Activated CD4-positive, alpha-beta T cell treated with anti-CD3 and anti-CD28 coated beads, Interleukin-10, Interleukin-2, amounts not matched to agents 100 ng/mL and 50 ng/mL, durations not matched to agents 16 hours and 8 hours (primary cell): ENCODE measurements around the gene PPP2R3B.
"Not testable (repeated sequence)": the region's sequence is repeated elsewhere in the genome, so short reads cannot be mapped to it uniquely, and the experiment has no call there.

Source experiments
- DNase-seq: peaks from one replicate; pipeline ENCODE4 v3.0.0-alpha.2; 2020

PPP2R3B gene, protein sequence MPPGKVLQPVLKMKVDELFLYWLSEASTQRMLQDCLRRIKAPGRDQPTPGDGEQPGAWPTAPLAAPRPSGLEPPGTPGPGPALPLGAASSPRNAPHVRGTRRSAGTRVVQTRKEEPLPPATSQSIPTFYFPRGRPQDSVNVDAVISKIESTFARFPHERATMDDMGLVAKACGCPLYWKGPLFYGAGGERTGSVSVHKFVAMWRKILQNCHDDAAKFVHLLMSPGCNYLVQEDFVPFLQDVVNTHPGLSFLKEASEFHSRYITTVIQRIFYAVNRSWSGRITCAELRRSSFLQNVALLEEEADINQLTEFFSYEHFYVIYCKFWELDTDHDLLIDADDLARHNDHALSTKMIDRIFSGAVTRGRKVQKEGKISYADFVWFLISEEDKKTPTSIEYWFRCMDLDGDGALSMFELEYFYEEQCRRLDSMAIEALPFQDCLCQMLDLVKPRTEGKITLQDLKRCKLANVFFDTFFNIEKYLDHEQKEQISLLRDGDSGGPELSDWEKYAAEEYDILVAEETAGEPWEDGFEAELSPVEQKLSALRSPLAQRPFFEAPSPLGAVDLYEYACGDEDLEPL

DNA sequence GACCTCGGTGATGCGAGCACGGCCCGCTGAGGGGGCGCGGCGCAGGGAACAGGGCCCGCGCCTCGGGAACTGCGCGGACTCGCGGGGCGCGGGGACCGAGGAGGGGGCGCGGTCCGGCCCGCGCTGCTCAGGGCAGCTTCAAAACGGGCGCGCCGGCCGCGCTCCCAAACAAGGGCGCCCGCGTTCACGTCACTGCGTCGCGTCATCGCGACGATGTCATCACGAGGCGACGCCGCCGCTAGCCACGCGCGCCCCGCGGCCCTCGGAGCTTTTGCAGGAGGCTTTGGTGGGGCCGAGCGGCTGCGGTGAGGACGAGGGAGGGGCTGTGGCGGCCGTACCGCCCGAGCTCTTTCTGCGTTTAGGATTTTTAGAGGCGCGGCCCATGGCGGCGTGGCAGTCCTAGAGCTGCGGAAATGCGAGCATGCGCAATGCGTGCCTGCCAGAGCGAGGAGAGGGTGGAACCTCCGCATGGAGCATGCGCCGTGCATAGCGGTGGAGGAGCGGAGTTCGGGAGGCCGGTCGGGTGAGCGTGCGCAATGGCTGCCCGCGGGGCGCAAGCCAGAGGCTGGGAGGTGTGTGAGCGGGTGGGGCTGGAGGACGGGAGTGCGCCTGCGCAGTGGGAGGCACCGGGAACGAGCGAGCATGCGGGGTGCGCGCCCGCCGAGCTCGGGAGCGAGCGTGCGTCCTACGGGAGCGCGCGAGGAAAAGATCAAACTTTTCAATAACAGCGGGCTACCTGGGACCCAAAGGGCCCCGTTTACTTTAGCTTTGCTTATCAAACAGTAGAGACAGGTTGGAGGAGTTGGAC lies at the start of gene PPP2R3B:
PPP2R3B (minus strand) TSS at position 140 of the 808 bp plus-strand sequence. CDS start 216 bp downstream, outside the sequence.
- peak; percentile 100 for DNase-seq

DNA sequence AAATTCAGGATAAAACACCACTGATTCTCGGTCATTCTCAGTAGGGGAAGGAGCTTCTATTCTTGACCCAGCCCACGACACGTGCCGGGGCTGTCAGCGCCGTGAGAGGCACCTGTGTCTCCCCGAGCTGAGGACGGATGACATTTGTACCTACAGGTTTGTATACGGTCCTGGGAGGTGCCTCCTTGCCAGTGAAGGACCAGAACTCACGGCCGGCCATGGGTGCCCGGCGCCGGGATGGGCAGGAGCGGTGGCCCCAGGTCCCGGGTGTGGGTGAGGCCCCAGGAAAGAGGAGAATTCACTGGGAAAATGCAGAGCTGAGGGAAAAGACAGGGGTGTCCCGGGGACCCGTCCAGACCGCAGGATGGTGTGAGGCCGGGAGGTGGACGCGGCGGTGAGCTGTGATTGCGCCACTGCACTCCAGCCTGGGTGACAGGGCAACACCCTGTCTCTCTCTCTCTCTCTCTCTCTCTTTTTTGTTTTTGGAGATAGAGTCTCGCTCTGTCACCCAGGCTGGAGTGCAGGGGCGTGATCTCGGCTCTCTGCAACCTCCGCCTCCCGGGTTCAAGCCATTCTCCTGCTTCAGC lies 48.9 kb upstream of the PPP2R3B start:
- DNase-seq, result no peak

- no peak for DNase-seq
Observed at GRCh38 chrX:434946-435345, 48.2 kb upstream of the PPP2R3B start.

DNA sequence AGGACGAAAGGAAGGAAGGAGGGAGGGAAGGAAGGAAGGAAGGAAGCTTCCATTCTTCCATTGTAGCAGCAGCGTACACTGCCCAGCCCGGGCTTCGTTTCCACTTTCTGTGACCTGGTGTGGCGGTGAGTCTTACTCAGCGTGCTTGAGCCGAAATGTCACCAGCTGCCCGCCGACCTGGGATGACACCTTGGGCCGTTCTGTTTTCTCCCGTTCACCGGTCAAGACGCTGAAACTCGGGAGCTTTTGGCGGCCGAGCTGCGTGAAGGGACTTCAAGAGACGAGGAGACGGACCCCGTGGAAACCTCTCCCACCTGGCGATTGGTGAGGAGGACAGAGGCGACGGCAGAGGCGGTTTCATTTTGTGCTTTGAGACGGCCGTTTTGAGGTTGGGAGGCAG lies 47.1 kb upstream of the PPP2R3B start:
- DNase-seq, result no peak

DNA sequence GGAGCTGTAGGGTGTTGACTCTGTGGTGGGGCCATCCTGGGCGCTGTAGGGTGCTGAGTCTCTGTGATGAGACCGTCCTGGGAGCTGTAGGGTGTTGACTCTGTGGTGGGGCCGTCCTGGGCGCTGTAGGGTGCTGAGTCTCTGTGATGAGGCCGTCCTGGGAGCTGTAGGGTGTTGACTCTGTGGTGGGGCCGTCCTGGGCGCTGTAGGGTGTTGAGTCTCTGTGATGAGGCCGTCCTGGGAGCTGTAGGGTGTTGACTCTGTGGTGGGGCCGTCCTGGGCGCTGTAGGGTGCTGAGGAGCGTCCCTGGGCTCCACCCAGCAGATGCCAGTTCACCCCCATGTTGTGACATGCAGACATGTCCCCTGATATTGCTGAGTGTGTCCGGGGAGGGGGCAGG lies 46.0 kb upstream of the PPP2R3B start:
- DNase-seq, result not testable (repeated sequence)

- DNase-seq, result no peak
Observed at GRCh38 chrX:431492-432111, 44.9 kb upstream of the PPP2R3B start.

DNA sequence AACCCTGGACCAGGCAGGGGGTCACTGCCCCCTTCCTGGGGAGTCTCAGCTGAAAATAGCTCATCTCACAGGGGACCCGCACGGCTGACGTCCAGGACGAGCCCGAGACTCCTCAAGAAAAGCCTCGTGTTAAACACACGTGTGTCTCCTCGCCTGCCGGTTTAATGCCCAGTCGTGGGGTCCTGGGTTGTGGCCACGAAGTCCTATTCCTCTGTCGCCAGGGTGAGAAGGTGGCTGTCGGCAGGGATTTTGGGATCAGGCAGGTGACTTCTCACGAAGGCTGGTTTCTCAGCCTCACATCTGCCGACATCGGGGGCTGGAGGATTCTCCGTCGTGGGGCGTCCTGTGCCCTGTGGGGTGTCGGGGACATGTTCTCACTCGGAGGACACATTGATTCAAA lies 44.3 kb upstream of the PPP2R3B start:
- DNase-seq, result no peak

- DNase-seq, result no peak
Observed at GRCh38 chrX:429266-429825, 42.6 kb upstream of the PPP2R3B start.

GRCh38 chrX:427812-428725 lies 41.4 kb upstream of the PPP2R3B start:
- peak; percentile 29 for DNase-seq

DNA sequence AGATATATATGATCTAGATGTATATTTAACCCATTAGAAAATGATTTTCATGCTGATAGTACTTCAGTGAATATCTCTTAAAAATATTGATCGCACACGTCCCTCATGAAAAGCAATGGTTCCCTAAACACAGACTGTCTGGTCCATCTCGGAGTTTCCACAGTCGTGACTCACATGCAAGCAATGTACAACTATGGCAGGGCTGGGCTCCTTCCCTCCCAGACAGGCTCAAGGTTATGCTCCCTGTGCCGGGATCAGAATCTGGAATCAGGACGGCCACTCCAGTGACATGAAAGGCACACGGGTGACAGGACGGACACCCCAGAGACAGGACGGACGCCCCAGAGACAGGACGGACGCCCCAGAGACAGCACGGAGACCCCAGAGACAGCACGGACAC lies 40.2 kb upstream of the PPP2R3B start:
- no peak for DNase-seq

DNA sequence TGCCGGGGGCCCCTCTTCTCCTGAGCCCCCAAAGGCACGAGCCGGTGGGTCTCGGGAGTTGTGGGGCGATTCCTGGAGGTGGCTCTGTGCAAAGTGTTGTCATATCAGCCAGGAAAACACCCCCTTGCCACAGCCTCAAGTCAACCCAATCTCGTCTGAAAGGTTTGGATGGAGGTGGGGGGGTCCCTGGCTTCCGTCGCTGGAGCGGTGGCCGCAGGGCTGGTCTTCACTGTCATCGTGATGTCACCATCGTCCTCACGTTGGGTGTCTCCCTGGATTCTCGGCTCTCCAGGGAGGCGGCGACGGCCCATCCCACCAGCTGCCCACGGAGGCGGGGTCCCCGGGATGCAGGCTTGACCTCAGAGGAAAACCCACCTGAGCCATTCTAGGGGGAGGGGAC lies 38.3 kb upstream of the PPP2R3B start:
- DNase-seq, result no peak

- DNase-seq, result no peak
Observed at GRCh38 chrX:421646-422391, 35.1 kb upstream of the PPP2R3B start.

- DNase-seq, result no peak
Observed at GRCh38 chrX:420496-421223, 34.0 kb upstream of the PPP2R3B start.

- DNase-seq, result no peak
Observed at GRCh38 chrX:418927-419729, 32.4 kb upstream of the PPP2R3B start.

GRCh38 chrX:415498-415897 lies 28.8 kb upstream of the PPP2R3B start:
- DNase-seq, result not testable (repeated sequence)

- DNase-seq, result no peak
Observed at GRCh38 chrX:413322-414201, 26.9 kb upstream of the PPP2R3B start.

DNA sequence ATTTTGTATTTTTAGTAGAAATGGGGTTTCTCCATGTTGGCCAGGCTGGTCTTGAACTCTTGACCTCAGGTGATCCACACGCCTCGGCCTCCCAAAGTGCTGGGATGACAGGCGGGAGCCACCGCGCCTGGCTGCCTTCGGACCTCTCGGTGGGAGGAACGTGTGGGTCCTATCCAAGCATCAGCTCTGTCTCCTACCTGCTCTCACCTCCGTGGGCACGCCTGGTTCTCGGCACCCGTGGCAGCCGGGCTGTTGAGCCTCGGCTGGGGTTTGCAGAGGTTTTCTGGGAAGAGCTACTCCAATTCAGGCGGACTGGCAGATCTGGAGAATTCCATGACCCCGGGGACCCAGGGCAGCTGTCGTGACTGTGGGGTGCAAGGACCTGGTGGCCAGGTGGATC lies 23.6 kb upstream of the PPP2R3B start:
- DNase-seq, result no peak

- no peak for DNase-seq
Observed at GRCh38 chrX:405149-405548, 18.4 kb upstream of the PPP2R3B start.
